IMR-90 (cell line): ENCODE results near the gene RAD51B. TPM values are rescaled to one million over a fixed set of nuclear protein-coding genes. Genes with fewer than 3 reads are reported as not detected.

Experiments used
- ATAC-seq: fragments of 200-7000 bp; cut with Tn5 transposase; 2 replicates; pipeline ENCODE4 v1.9.1; 2020; ENCODE audit warnings: low read depth, mild to moderate bottlenecking, moderate library complexity
- BruUV-seq: library from RNA; stranded (reverse); fragments of 400-500 nt; replicated peaks from 2 replicates; lab custom pipeline; 2021; lab: Mats Ljungman, UMichigan
- CTCF ChIA-PET: fragments of 300-600 bp; formaldehyde crosslinking; extraction: SDS; loops from one replicate; lab custom pipeline; 2021; ENCODE audit warnings: antibody characterized with exemption; lab: Yijun Ruan, JAX
- POLR2A ChIA-PET: fragments of 300-600 bp; sonication (Branson Sonifier 250); formaldehyde crosslinking; loops from one replicate; lab custom pipeline; 2022; ENCODE audit warnings: antibody characterized with exemption; ENCODE audit not compliant: unreplicated experiment; lab: Charles Lee
- DNase-seq: peaks from one replicate; pipeline ENCODE4 v3.0.0; 2013
- H2AFZ ChIP-seq: replicated peaks from 2 replicates; pipeline ENCODE3; 2013; ENCODE audit warnings: low read length, mild to moderate bottlenecking; ENCODE audit not compliant: poor library complexity
- H2AK5ac ChIP-seq: 2 replicates; pipeline ENCODE4 v1.6.1; 2013; ENCODE audit warnings: low read depth, low read length, inconsistent platforms
- H2AK9ac ChIP-seq: replicated peaks from 2 replicates; pipeline ENCODE3; 2013; ENCODE audit warnings: mild to moderate bottlenecking, low read depth, low read length, moderate library complexity; ENCODE audit not compliant: poor library complexity
- H2BK120ac ChIP-seq: 2 replicates; pipeline ENCODE4 v1.6.1; 2013; ENCODE audit warnings: low read depth, low read length, inconsistent platforms
- H2BK15ac ChIP-seq: 3 replicates; pipeline ENCODE4 v1.6.1; 2013; ENCODE audit warnings: low read depth, low read length, inconsistent platforms
- H2BK20ac ChIP-seq: 2 replicates; pipeline ENCODE4 v1.6.1; 2013; ENCODE audit warnings: low read depth, mild to moderate bottlenecking, inconsistent platforms, low read length, moderate library complexity
- H2BK5ac ChIP-seq: 2 replicates; pipeline ENCODE4 v1.6.1; 2013; ENCODE audit warnings: mild to moderate bottlenecking, low read depth, low read length, inconsistent platforms; ENCODE audit not compliant: poor library complexity, severe bottlenecking
- H3K14ac ChIP-seq: replicated peaks from 2 replicates; pipeline ENCODE4 v1.6.1; 2013; ENCODE audit warnings: low read depth, low read length, inconsistent platforms
- H3K18ac ChIP-seq: 2 replicates; pipeline ENCODE4 v1.6.1; 2013; ENCODE audit warnings: low read depth, low read length, control low read depth
- H3K23ac ChIP-seq: 2 replicates; pipeline ENCODE4 v1.6.1; 2013; ENCODE audit warnings: low read depth, low read length, inconsistent platforms
- H3K27ac ChIP-seq: 2 replicates; pipeline ENCODE4 v1.5.1; 2013; ENCODE audit warnings: mild to moderate bottlenecking, control low read depth, low read length; ENCODE audit not compliant: insufficient read depth
- H3K27me3 ChIP-seq: 2 replicates; pipeline ENCODE4 v1.6.1; 2013; ENCODE audit warnings: low read length; ENCODE audit not compliant: control insufficient read depth, insufficient read depth
- H3K36me3 ChIP-seq: 2 replicates; pipeline ENCODE4 v1.6.1; 2013; ENCODE audit warnings: low read length, mixed read lengths; ENCODE audit not compliant: control insufficient read depth, insufficient read depth
- H3K4ac ChIP-seq: 2 replicates; pipeline ENCODE4 v1.6.1; 2013; ENCODE audit warnings: low read depth, low read length, inconsistent platforms
- H3K4me1 ChIP-seq: 2 replicates; pipeline ENCODE4 v1.6.1; 2013; ENCODE audit warnings: low read length, mixed read lengths; ENCODE audit not compliant: control insufficient read depth, insufficient read depth
- H3K4me2 ChIP-seq: 2 replicates; pipeline ENCODE4 v1.6.1; 2013; ENCODE audit warnings: low read depth, mild to moderate bottlenecking, control low read depth, low read length, moderate library complexity
- H3K4me3 ChIP-seq: 2 replicates; pipeline ENCODE4 v1.5.1; 2013; ENCODE audit warnings: low read depth, mild to moderate bottlenecking, control low read depth, low read length, moderate library complexity; ENCODE audit not compliant: insufficient read depth
- H3K56ac ChIP-seq: 2 replicates; pipeline ENCODE4 v1.6.1; 2013; ENCODE audit warnings: low read length, inconsistent platforms; ENCODE audit not compliant: insufficient read depth; ENCODE audit errors: extremely low read depth
- H3K79me1 ChIP-seq, 2 experiments: 2 replicates each; pipeline ENCODE4 v1.6.1; 2013; ENCODE audit warnings: low read length in 2 of 2, inconsistent platforms in 1 of 2, low read depth in 1 of 2
- H3K9ac ChIP-seq: 2 replicates; pipeline ENCODE4 v1.6.1; 2013; ENCODE audit warnings: low read depth, low read length, control low read depth
- H3K9me1 ChIP-seq: 2 replicates; pipeline ENCODE4 v1.6.1; 2013; ENCODE audit warnings: low read length, inconsistent platforms; ENCODE audit not compliant: insufficient read depth
- H3K9me3 ChIP-seq: 2 replicates; pipeline ENCODE4 v1.6.1; 2013; ENCODE audit warnings: low read length; ENCODE audit not compliant: control insufficient read depth, insufficient read depth
- H4K20me1 ChIP-seq: 2 replicates; pipeline ENCODE4 v1.6.1; 2013; ENCODE audit warnings: low read length, inconsistent platforms; ENCODE audit not compliant: insufficient read depth
- H4K5ac ChIP-seq: 2 replicates; pipeline ENCODE4 v1.6.1; 2013; ENCODE audit warnings: mild to moderate bottlenecking, low read depth, low read length, control low read depth
- H4K8ac ChIP-seq, 2 experiments: 2 replicates each; pipeline ENCODE4 v1.6.1; 2013; ENCODE audit warnings: low read depth in 2 of 2, low read length in 2 of 2, control low read depth in 1 of 2, inconsistent platforms in 1 of 2
- H4K91ac ChIP-seq: 2 replicates; pipeline ENCODE4 v1.6.1; 2013; ENCODE audit warnings: low read depth, low read length, inconsistent platforms; ENCODE audit not compliant: insufficient read depth
- CEBPB ChIP-seq: IDR thresholded peaks from 2 replicates; pipeline ENCODE4 v1.6.1; 2012; ENCODE audit warnings: low read depth, low read length, improper control_type of control experiment
- CHD1 ChIP-seq: IDR thresholded peaks from 2 replicates; pipeline ENCODE4 v1.6.1; 2012; ENCODE audit warnings: low read depth, low read length, improper control_type of control experiment
- MAZ ChIP-seq: IDR thresholded peaks from 2 replicates; pipeline ENCODE4 v1.6.1; 2012; ENCODE audit warnings: low read depth, mild to moderate bottlenecking, low read length, improper control_type of control experiment, moderate library complexity, borderline replicate concordance
- MXI1 ChIP-seq: IDR thresholded peaks from 2 replicates; pipeline ENCODE4 v1.6.1; 2012; ENCODE audit warnings: low read depth, mild to moderate bottlenecking, low read length, moderate library complexity, borderline replicate concordance
- RCOR1 ChIP-seq: IDR thresholded peaks from 2 replicates; pipeline ENCODE4 v1.6.1; 2012; ENCODE audit warnings: mild to moderate bottlenecking, low read length, improper control_type of control experiment; ENCODE audit not compliant: insufficient replicate concordance
- SMC3 ChIP-seq: fragments of 150-350 bp; IDR thresholded peaks from 2 replicates; pipeline ENCODE4 v1.6.1; 2016; ENCODE audit warnings: low read depth, mild to moderate bottlenecking, antibody characterized with exemption, low read length, moderate library complexity
- USF2 ChIP-seq: fragments of 150-350 bp; IDR thresholded peaks from 2 replicates; pipeline ENCODE4 v1.6.1; 2017; ENCODE audit warnings: mild to moderate bottlenecking, antibody characterized with exemption, low read length, low read depth
- WGBS, 2 experiments: methylation state at CpG; one replicate each; pipeline versions ENCODE4 v1.1.5 to v1.1.7; 2013; ENCODE audit warnings: missing lambda C conversion rate in 2 of 2; ENCODE audit not compliant: insufficient read length in 1 of 2; ENCODE audit errors: extremely low coverage in 2 of 2; 5-methylcytosine and 5-hydroxymethylcytosine counted together
- dilution Hi-C: fragments of 300-500 bp; cut with HindIII; formaldehyde crosslinking; loops from one replicate; pipeline ENCODE4 v1.14.3; 2018; ENCODE audit warnings: low sequenced_read_pairs; ENCODE audit not compliant: unreplicated experiment
- in situ Hi-C: fragments of 300-500 bp; cut with MboI; formaldehyde crosslinking; loops from 3 replicates; pipeline ENCODE4 v1.14.3; 2019; ENCODE audit warnings: low sequenced_read_pairs, inconsistent platforms, mixed read lengths
- intact Hi-C: fragments of 100-400 bp; cut with micrococcal nuclease; formaldehyde crosslinking; loops from 2 replicates; pipeline ENCODE4 v1.10.0; 2022
- polyA plus RNA-seq, 3 experiments: library from polyadenylated mRNA; depleted of rRNA; stranded (reverse); fragments of >200 nt; gene quantifications; 2 replicates each; pipeline ENCODE4 v1.2.3, GENCODE V29; 2012; ENCODE audit warnings: low replicate concordance in 1 of 3
- total RNA-seq: library from RNA; depleted of rRNA; stranded (reverse); fragments of >200 nt; gene quantifications from 2 replicates; pipeline ENCODE4 v1.2.3, GENCODE V29; 2012

Gene RAD51B
- total and polyA plus RNA-seq, 2 of the 4 experiments (the other 2 are of a cell fraction) = 5.1 to 18.8 TPM

GRCh38 chr14:68722968-68723566, 903.5 kb downstream of the RAD51B start:
- ATAC-seq (no peak), DNase-seq (no peak)
- Histone ChIP-seq H4K5ac (no peak overlapping the region), H3K14ac (no peak overlapping the region), H3K79me1 (no peaks in the 10 kb centered on the region), H3K4me2 (no peak overlapping the region), H2AFZ (no peak overlapping the region), H3K27me3 (peaks cover 3% of the 10 kb centered on the region; the same call in 1 of the 2 replicates), H3K27ac (no peak overlapping the region), H3K56ac (no peak overlapping the region), H2AK9ac (no peak overlapping the region), H3K4ac (no peak overlapping the region), H2BK120ac (no peak overlapping the region), H2BK20ac (no peak overlapping the region), H4K8ac (no peak overlapping the region), H4K20me1 (no peaks in the 10 kb centered on the region), H3K4me3 (no peak overlapping the region), H3K36me3 (no peaks in the 10 kb centered on the region), H3K9me3 (no peaks in the 10 kb centered on the region; the same call in 1 of the 2 replicates), H3K9me1 (no peaks in the 10 kb centered on the region; the same call in 1 of the 2 replicates), H2BK5ac (no peak overlapping the region), H2BK15ac (no peak overlapping the region), H4K91ac (no peak overlapping the region), H3K9ac (no peak overlapping the region), H3K18ac (no peak overlapping the region), H3K4me1 (no peaks in the 10 kb centered on the region), H3K23ac (no peak overlapping the region), H2AK5ac (no peak overlapping the region)
- ChIA-PET POLR2A (no interaction called here), CTCF (no interaction called here)
- WGBS, 2 experiments = 86% methylated on average over 2 of the region's 5 CpGs; no CpG with 5 or more reads in 1 of the 2 experiments
- dilution Hi-C loops (no loop called here), intact Hi-C loops (no loop called here), in situ Hi-C loops (no loop called here)
- no peak for TF ChIP-seq MAZ
- no peak for TF ChIP-seq CEBPB
- TF ChIP-seq USF2 = no peak
- no peak for TF ChIP-seq RCOR1
- no peak for TF ChIP-seq CHD1
- TF ChIP-seq MXI1 = no peak
- no peak for TF ChIP-seq SMC3
- no TSS peak for BruUV-seq
